ENCODE measurements around the gene CD6. TPM values are rescaled to one million over a fixed set of nuclear protein-coding genes. Genes with fewer than 3 reads are reported as not detected.
A peak's percentile ranks its signal among the peaks of the same experiment; 100 is the strongest.
"Not testable (repeated sequence)": the region's sequence is repeated elsewhere in the genome, so short reads cannot be mapped to it uniquely, and the experiment has no call there.

The CD6 gene
- total RNA-seq, 2 donors from 2014 or later = 0.43 to 0.93 TPM

DNA sequence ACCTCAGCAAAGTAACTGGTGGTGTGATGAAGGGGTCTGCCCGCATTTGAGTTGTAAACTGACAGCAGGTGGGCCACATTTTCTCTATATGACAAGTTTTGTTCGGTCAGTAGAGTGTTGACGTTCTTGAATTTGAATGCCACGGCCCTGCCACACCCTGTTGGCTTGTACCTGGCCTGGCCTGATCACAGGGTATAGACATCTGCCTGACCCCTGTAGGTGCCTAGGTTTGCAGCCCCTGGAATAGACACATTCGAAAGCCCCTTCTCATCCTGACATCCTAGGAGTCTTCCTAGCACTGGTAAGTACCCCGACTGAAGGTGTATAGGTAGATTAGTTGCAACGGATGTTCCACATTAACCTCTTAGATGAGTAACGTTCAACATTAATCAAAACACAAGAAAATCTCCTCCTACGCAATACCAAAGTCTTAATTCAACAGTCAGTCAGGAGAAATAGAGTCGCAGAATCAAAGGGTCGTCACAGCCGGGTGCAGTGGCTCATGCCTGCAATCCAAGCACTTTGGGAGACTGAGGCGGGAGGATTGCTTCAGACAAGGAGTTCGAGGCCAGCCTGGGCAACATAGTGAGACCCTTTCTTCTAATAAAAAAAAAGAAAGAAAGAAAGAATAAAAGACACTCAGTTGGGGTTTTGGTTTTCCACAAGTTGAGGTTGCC lies 87.2 kb downstream of the CD6 start:
- DNase-seq (ENCODE audit: low spot score) = peak; percentile 58
- intact Hi-C loops (cut with DNase I) = no loop called here

DNA sequence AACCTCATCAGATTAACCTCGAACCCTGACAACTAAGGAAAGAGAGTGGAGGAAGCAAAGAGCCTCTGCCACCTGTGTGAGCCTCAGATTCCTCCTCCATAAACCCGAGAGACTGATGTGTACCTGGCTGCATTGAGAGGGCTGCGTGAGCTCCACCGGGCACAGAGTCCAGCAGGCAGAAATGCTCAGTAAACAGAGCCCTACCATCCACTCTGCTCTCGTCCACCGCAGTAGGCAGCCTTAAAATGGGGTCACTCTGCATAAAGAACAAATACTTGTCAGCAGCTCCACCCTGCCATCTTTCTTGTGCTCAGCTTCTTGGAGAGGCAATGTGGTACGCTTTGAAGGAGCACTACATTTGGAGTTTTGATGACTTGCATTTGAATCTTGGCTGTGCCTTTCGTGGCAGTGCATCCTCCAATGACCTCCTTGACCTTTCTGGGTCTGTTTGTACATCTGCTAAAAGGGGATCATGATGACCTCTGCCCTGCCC lies 87.8 kb downstream of the CD6 start:
- DNase-seq (ENCODE audit: low spot score) = peak; percentile 26

DNA sequence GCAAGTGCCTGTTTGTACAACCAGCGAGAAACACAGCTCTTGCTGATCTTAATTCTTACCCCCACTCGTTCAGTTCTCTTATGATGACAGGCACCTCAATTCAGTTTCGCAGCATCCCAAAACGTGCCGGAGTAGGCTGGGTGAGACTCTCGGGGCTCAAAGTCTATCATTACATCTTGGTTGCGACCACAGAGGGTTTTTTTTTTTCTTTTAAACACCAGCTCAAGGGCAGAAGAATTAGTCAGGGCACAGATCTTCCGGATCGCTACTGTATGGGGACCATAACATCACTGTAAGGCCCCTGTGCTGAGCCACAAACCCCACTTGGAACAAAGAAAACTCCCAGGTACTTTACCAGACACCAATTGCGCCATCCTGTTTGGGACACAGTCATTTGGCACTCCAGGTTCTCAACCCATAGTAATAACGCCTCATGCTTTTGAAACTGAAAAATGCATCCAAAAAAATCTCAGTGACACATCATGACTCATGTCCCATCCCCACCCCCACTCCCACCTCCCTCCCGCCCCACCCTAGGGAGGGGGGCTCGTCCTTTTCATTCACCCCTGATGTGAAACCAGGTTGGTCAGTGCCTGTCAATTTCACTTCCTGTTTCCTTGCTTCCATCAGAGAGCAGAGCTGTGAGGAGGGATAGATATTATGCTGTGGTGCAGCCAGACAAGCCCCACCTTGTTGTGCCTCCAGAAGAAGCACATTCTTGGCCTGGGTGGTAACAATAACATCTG lies 89.8 kb downstream of the CD6 start:
- peak; percentile 43 for DNase-seq (ENCODE audit: low spot score)
- intact Hi-C loops (cut with DNase I) = no loop called here

More for the DNA sequence above, 87.8 kb downstream of the CD6 start:
- intact Hi-C loops (cut with DNase I) = no loop called here

GRCh38 chr11:61062181-61062930 lies 90.9 kb downstream of the CD6 start:
- intact Hi-C loops (cut with DNase I) = no loop called here
- DNase-seq (ENCODE audit: low spot score) = peak; percentile 2

DNA sequence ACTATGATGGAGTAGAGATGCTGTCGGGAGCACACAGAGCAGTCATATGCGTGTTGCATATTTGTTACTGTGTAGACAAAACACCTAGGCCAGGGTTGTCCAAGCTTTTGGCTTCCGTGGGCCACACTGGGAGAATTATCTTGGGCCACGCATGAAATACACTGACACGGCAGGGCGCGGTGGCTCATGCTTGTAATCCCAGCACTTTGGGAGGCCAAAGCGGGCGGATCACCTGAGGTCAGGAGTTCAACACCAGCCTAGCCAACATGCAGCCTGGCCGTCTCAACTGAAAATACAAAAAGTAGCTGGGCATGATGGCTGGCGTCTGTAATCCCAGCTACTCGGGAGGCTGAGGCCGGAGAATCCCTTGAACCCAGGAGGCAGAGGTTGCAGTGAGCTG lies 93.8 kb downstream of the CD6 start:
- DNase-seq (ENCODE audit: low spot score); intact Hi-C loops (cut with DNase I): not testable (repeated sequence)

DNA sequence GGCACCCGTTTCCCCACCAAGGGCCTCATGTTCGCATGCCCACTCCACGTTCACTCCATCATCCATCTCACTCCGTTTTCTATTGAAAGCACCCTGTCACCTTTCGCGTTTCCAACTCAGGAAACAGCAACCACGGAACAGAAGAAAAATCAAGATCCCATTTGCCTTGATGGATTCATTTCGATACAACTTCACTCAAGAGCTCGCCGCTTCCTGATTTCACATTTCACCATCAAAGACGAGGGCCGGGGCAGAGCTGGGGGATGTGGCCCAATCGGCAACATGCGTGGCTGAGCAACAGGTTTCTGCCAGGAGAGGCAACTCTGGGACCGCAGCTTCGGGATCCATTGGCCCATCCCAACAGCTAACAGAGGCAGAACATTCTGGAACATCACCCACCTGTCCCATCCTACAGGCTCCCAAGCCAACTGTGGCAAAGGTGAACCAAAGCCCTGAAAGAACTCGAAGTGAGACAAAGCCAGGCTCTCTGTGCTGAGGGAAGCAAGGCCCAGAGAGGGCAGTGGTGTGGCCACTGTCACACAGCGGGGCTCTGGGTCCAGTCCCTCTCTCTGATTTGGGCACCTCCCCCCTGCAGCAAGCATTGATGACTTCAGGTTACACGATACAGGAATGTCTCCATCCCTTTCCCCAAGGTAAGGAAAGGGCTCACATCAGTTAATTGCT lies 94.6 kb downstream of the CD6 start:
- intact Hi-C loops (cut with DNase I) = no loop called here
- no peak for DNase-seq (ENCODE audit: low spot score)

DNA sequence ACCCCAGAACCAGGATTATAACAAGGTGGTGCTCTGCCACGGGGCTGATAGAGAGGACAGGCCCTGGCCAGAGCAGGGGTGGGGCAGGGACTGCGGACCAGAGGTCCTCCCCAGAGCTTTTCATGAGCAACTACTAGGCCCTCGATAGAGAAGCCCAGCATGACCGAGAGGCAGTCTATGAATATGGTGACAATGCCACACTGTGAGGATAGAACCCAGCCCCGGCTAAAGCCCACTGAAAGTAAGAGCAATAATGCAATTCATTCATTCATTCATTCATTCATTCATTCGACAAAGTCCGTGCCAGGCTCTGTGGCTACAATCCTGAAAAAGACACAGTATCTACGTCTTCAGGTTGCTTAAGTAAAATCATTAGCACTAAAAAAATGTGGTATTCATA lies 95.2 kb downstream of the CD6 start:
- intact Hi-C loops (cut with DNase I) = no loop called here

DNA sequence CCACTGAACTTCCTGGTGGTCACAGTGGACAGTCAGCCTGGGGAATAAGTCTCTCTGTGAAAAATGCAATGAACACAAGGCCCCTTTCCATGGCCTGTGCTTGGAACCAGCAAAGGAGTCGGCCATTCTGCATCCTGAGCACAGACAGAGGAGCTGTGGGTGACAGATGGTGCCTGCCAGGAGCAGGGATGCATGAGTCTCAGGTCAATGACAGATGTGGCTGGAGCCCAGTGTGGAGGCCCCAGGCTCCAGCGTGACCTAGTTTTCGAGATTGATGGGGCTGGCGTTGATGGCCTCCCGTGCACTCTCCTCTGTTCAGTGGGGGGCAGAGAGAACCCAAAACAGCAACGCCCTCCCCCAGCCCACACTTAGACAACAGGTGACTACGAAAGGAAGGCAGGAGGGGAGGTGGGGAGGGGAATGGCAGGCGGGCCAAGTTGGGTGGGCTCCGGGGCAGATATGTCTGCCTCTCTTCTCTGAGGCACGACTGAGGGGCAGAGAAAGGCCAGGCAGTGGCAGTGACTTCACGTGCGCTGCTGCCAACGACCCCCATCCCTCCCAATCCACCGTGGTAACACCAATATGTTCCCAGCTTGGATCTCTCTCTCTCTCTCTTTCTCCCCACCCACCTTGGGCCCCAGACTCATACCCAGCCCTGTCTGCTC lies 96.4 kb downstream of the CD6 start:
- no peak for DNase-seq (ENCODE audit: low spot score)
- intact Hi-C loops (cut with DNase I) = no loop called here

More for the DNA sequence above, 95.2 kb downstream of the CD6 start:
- no peak for DNase-seq (ENCODE audit: low spot score)

DNA sequence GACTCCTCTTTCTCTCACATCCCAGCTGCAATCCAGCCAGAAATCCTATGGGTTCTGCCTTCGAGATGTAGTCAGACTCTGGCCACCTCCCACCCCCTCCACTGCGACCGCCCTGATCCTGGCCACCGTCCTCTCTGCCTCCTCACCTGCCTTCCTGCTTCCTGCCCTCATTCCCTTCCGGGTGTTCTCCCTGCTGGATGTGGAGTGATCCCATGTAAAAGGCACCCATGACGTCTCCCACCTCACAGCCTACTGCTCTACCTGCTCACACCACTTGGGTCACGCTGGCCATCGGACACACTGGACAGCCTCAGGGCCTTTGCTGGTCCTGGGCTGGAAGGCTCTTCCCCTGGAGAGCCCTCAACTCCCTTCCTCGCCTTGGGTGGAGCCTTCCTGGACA lies 97.1 kb downstream of the CD6 start:
- no peak for DNase-seq (ENCODE audit: low spot score)
- intact Hi-C loops (cut with DNase I) = no loop called here

GRCh38 chr11:61069427-61069826 lies 97.9 kb downstream of the CD6 start:
- DNase-seq (ENCODE audit: low spot score) = no peak
- intact Hi-C loops (cut with DNase I) = no loop called here

Other genes starting within 250 kb of the CD6 start
- gene MS4A18, start 247.0 kb upstream of the CD6 start, total RNA-seq = not detected
- not detected for gene MS4A15, start 214.8 kb upstream of the CD6 start, total RNA-seq
- not detected for gene MS4A10, start 186.3 kb upstream of the CD6 start, total RNA-seq
- 10 to 100 TPM; 14.9 to 21.9 TPM for gene CCDC86, start 129.6 kb upstream of the CD6 start, total RNA-seq
- gene PTGDR2, start 115.7 kb upstream of the CD6 start, total RNA-seq = under 1 TPM in 1 of 2 donors, not detected in 1; 0.14 TPM
- not detected for gene ZP1, start 104.1 kb upstream of the CD6 start, total RNA-seq
- gene PRPF19, start 65.1 kb upstream of the CD6 start, total RNA-seq = 10 to 100 TPM; 47.6 to 50.9 TPM
- gene TMEM109, start 57.5 kb upstream of the CD6 start, total RNA-seq = 100 to 1,000 TPM; 118 to 125 TPM
- 1 to 10 TPM; 5.4 to 7.7 TPM for gene TMEM132A, start 47.2 kb upstream of the CD6 start, total RNA-seq
- gene SLC15A3, start 19.5 kb upstream of the CD6 start, total RNA-seq = 10 to 100 TPM; 27.4 to 29.3 TPM
- under 1 TPM; 0.52 to 0.60 TPM for gene CD5, start 130.8 kb downstream of the CD6 start, total RNA-seq
- 10 to 100 TPM; 21.6 to 31.2 TPM for gene VPS37C, start 189.7 kb downstream of the CD6 start, total RNA-seq
- gene PGA3, start 231.8 kb downstream of the CD6 start, total RNA-seq = 1 to 10 TPM in 1 of 2 donors, under 1 TPM in 1; 0.79 to 1.1 TPM